ENCODE data around the gene IFT20. TPM values are rescaled to one million over a fixed set of nuclear protein-coding genes. Genes with fewer than 3 reads are reported as not detected.
"Not testable (repeated sequence)": the region's sequence is repeated elsewhere in the genome, so short reads cannot be mapped to it uniquely, and the experiment has no call there.

Gene IFT20
- total and polyA plus RNA-seq, 2 experiments from 2014 or later, result 49.9 to 75.3 TPM

DNA sequence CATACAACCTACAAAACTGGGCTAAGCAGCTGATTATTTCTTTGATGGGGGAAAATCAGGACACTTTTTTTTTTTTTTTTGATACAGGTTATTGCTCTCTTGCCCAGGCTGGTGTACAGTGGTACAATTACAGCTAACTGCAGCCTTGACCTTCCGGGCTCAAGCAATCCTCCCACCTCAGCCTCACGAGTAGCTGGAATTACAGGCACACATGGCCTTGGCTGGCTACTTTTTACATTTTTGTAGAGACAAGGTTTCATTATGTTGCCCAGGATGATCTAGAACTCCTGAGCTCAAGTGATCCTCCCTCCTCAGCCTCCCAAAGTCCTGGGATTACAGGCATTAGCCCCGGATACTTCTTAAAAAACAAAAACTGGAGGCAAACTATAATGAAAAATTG is 36.8 kb downstream of the IFT20 start:
- Histone ChIP-seq H3K9me2 (replicated peaks; ENCODE audit: insufficient read depth) (no peaks in the 10 kb centered on the region), H4K20me1 (ENCODE audit: insufficient read depth, poor library complexity, severe bottlenecking) (no peaks in the 10 kb centered on the region), H3K79me2 (no peaks in the 10 kb centered on the region), H2AFZ (no peak overlapping the region), H3K4me2 (no peak overlapping the region), H3K4me3 (no peak overlapping the region), H3K27ac (no peak overlapping the region), H3K27me3 (no peaks in the 10 kb centered on the region), H3K36me3 (replicated peaks; ENCODE audit: insufficient read depth, low read depth) (no peaks in the 10 kb centered on the region), H3K9me3 (ENCODE audit: low read depth) (no peaks in the 10 kb centered on the region), H3K4me1 (ENCODE audit: insufficient read depth) (no peaks in the 10 kb centered on the region)
- 74% methylated on average over 3 of the region's 3 CpGs for WGBS (ENCODE audit: low lambda C conversion rate, missing lambda C conversion rate)
- TF ChIP-seq EZH2 (IDR thresholded peaks at IDR 0.05; ENCODE audit: borderline replicate concordance), result no peak
- TF ChIP-seq EZH2phosphoT487 (IDR thresholded peaks at IDR 0.05; ENCODE audit: low read depth, severe bottlenecking, unreplicated experiment), result no peak
- TF ChIP-seq, protein P1, sequence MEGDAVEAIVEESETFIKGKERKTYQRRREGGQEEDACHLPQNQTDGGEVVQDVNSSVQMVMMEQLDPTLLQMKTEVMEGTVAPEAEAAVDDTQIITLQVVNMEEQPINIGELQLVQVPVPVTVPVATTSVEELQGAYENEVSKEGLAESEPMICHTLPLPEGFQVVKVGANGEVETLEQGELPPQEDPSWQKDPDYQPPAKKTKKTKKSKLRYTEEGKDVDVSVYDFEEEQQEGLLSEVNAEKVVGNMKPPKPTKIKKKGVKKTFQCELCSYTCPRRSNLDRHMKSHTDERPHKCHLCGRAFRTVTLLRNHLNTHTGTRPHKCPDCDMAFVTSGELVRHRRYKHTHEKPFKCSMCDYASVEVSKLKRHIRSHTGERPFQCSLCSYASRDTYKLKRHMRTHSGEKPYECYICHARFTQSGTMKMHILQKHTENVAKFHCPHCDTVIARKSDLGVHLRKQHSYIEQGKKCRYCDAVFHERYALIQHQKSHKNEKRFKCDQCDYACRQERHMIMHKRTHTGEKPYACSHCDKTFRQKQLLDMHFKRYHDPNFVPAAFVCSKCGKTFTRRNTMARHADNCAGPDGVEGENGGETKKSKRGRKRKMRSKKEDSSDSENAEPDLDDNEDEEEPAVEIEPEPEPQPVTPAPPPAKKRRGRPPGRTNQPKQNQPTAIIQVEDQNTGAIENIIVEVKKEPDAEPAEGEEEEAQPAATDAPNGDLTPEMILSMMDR (IDR thresholded peaks at IDR 0.05; ENCODE audit: poor library complexity), result no peak
- DNase-seq (ENCODE audit: low spot score), result no peak

DNA sequence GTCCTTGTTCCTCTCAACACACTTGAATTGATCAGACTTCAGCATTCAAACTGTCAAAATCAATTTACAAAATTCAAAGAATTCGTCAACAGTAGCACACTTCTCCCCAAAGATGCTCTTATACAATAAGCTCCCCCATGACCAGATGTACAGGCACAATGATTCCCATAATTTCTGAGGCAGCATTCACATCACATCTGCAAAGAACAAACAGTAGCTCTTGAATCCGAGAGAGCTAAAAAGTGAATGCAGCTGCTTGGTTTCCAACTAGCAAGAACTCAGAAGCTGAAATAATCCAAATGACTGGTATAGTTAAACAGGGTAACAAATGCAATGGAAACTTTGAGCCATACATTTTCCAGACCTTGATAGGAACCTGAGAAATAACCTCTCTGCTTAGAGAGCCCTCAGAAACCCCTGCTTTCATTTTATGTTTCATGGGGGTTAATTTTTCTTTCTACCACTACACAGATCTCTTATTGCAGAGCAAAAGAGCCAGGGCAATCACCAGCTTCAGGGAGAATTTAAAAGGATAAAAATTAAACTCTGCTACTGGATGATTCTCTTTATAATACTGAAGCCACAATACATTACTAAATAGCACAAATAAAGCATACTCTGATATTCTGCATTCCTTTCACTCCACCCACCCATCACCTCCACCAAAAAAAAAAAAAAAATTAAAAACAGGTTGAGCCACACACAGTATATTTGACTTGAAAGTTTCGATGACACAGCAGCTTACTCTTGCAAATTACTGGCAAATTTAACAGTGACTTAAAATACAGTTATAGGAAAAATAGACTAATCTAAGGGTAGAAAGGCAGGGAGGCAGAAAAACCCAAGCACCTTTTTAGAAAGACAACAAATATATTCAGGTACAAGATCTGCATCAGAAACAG is 39.3 kb downstream of the IFT20 start:
- WGBS (ENCODE audit: low lambda C conversion rate, missing lambda C conversion rate), result 80% methylated on average over 3 of the region's 3 CpGs
- Histone ChIP-seq H3K36me3 (replicated peaks; ENCODE audit: insufficient read depth, low read depth) (no peaks in the 10 kb centered on the region), H3K9me2 (replicated peaks; ENCODE audit: insufficient read depth) (no peaks in the 10 kb centered on the region), H3K9me3 (ENCODE audit: low read depth) (no peaks in the 10 kb centered on the region), H2AFZ (no peak overlapping the region), H3K27me3 (no peaks in the 10 kb centered on the region), H3K4me1 (ENCODE audit: insufficient read depth) (no peaks in the 10 kb centered on the region), H3K4me3 (no peak overlapping the region), H3K4me2 (no peak overlapping the region), H3K27ac (no peak overlapping the region), H4K20me1 (ENCODE audit: insufficient read depth, poor library complexity, severe bottlenecking) (no peaks in the 10 kb centered on the region), H3K79me2 (no peaks in the 10 kb centered on the region)
- DNase-seq (ENCODE audit: low spot score), result no peak
- no peak for TF ChIP-seq EZH2 (IDR thresholded peaks at IDR 0.05; ENCODE audit: borderline replicate concordance)

DNA sequence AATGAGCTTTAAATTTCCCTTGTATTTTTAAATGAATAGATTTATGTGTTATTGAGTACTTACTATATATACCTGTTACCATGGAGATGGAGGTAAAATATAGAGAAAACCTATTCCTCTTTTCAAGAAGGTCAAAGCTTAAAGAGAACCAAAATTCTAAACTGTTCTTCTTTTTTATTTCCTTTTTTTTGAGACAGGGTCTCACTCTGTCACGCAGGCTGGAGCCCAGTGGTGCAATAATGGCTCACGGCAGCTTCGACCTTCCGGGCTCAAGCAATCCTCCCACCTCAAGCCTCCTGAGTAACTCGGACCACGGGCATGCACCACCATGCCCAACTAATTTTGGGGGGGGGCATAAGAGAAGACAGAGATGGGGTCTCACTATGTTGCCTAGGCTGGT is 41.3 kb downstream of the IFT20 start:
- Histone ChIP-seq H3K27me3 (no peaks in the 10 kb centered on the region), H3K9me2 (replicated peaks; ENCODE audit: insufficient read depth) (no peaks in the 10 kb centered on the region), H3K9me3 (ENCODE audit: low read depth) (no peaks in the 10 kb centered on the region), H3K36me3 (replicated peaks; ENCODE audit: insufficient read depth, low read depth) (no peaks in the 10 kb centered on the region), H3K4me3 (no peak overlapping the region), H3K27ac (no peak overlapping the region), H3K4me1 (ENCODE audit: insufficient read depth) (no peaks in the 10 kb centered on the region), H2AFZ (no peak overlapping the region), H3K4me2 (no peak overlapping the region), H4K20me1 (ENCODE audit: insufficient read depth, poor library complexity, severe bottlenecking) (no peaks in the 10 kb centered on the region), H3K79me2 (no peaks in the 10 kb centered on the region)
- no peak for DNase-seq (ENCODE audit: low spot score)
- WGBS (ENCODE audit: low lambda C conversion rate, missing lambda C conversion rate), result 96% methylated on average over 6 of the region's 6 CpGs
- TF ChIP-seq EZH2 (IDR thresholded peaks at IDR 0.05; ENCODE audit: borderline replicate concordance), result no peak
- TF ChIP-seq, protein P1 (IDR thresholded peaks at IDR 0.05; ENCODE audit: poor library complexity), result no peak
- no peak for TF ChIP-seq EZH2phosphoT487 (IDR thresholded peaks at IDR 0.05; ENCODE audit: low read depth, severe bottlenecking, unreplicated experiment)

DNA sequence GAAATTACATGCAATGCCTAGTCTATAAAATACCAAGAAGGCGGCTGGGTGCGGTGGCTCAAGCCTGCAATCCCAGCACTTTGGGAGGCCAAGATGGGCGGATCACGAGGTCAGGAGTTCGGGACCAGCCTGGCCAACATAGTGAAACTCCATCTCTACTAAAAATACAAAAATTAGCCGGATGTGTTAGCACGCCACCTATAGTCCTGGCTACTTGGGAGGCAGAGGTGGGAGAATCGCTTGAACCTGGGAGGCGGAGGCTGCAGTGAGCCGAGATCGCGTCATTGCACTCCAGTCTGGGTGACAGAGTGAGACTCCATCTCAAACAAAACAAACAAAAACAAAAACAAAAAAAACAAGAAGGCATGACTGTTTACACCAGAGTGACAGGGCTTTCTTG is 42.4 kb downstream of the IFT20 start:
- H3K4me3 ChIP-seq; H3K36me3 ChIP-seq (replicated peaks; ENCODE audit: insufficient read depth, low read depth); DNase-seq (ENCODE audit: low spot score); H4K20me1 ChIP-seq (ENCODE audit: insufficient read depth, poor library complexity, severe bottlenecking); H3K27ac ChIP-seq; H3K4me1 ChIP-seq (ENCODE audit: insufficient read depth); H3K4me2 ChIP-seq; H3K9me2 ChIP-seq (replicated peaks; ENCODE audit: insufficient read depth); H3K27me3 ChIP-seq; H3K9me3 ChIP-seq (ENCODE audit: low read depth); H2AFZ ChIP-seq; H3K79me2 ChIP-seq: not testable (repeated sequence)
- 87% methylated on average over 12 of the region's 12 CpGs for WGBS (ENCODE audit: low lambda C conversion rate, missing lambda C conversion rate)
